Globus pallidus (tissue), 1 donor: ENCODE measurements around the gene DCLRE1B.

Experiments
- DNase-seq: peaks from one replicate; pipeline ENCODE4 v3.0.0-alpha.2; 2015; ENCODE audit warnings: low spot score

Gene DCLRE1B

DNA sequence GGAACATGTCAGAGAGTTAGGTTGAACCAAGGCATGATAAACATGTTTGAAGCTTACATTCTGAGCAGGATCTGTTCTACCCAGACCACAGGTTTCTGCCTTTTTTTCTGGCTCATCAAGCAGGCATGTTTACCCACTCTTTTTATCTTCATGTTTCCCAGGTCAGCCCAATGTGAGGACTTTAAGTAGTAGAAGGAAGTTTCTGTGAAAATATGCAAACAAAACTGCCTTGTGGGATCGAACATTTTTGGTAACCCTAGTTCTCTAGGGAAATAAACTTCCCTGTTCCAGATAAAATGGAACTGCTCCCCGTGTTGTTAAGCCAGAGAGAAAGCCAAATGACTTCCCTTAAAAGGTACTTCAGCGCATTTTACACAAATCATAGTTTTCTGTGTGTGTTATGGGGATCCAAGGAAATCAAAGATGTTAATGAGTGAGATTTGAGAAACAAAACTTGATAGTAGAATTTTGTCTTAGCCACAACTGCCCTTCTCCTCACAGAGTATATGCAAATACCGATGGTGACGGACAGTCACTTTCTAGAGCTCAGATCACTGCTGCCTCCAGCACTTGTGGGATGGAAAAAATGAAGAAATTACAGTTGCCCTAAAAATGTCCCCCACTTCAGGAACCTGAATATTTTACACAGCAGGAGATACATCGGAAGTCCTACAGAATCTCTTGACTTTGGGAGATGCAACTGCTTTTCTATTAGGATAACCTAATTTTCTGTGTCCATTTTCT, 23.2 kb downstream of the DCLRE1B start:
- DNase-seq, result peak; percentile 37

GRCh38 chr1:113928941-113929749, 24.0 kb downstream of the DCLRE1B start, which contains the start of gene HIPK1:
Gene HIPK1 (plus strand): TSS chr1:113929324.
- DNase-seq, result peak; percentile 92

GRCh38 chr1:113929750-113930498, 24.8 kb downstream of the DCLRE1B start:
- peak; percentile 47 for DNase-seq

DNA sequence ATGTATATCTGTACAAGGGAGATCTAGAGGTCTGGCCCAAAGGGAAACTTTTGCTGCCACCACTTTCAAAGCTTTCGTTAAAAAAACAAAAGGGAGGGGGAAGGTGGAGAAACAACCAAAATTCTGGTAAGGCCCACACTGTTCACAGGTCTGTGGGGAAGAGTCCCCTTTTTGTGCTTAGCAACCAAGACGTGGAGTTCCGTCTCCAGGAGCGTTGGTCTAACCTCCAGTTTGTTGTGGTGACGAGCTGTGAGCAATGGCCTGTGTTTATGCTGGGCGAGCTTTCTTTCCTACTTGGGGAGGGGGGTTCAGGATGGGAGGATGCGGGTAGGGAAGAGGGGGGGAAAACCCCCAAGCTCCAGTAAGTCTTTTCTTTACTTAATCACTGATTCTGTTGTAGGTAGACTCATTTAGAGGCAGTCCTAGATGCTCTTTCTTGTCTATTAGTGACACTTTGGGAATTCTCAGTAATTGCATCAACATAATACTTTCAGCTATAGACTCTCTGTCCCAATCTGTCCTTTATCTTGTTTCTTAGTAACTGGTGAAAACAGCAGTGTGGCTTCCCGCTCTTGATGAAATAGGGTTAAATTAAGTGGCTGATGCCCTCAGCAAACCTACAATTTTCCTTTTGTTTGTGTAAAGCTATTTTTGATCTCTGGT, 25.5 kb downstream of the DCLRE1B start:
- DNase-seq, result peak; percentile 13

DNA sequence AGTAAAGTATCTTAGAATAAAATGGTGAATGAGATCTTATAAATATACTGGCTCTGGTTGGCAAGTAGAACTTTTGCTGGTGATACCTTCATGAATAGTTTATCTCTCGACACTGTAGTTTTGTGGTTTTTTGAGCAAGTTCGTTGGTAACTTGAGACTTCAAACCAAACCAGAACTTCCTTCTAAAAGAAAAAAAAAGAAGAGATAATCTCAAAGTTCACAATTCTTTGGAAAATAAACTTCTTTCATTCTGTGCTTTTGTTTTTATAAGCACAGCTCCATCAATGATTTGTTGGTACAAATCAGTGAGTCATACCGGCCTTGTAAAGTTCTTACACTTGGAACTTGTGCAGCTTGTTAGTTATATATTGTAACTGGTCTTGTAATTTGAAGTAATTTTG, 26.3 kb downstream of the DCLRE1B start:
- no peak for DNase-seq

DNA sequence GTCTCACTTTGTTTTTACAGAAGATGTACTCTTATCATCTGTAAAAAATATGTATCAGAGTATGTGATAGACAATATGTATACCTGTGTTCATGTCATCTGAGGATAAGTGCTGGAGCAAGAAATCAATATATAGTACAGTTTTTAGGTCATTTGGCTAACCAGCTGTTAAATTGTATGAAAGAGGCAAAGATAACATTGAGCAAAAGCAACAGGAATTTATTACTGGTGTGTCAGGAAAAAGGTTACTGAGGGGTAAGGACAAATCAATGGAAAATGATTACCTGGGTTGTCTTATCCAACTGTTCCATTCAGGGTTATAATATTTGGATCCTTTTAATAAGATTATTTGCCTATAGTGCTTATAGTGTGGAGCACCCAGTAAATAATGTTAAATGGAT, 28.9 kb downstream of the DCLRE1B start:
- no peak for DNase-seq

- no peak for DNase-seq
These were observed 29.5 kb downstream of the DCLRE1B start for GRCh38 chr1:113934511-113935055.

- DNase-seq, result no peak
These were observed 30.1 kb downstream of the DCLRE1B start for GRCh38 chr1:113935176-113935575.

- no peak for DNase-seq
These were observed 30.8 kb downstream of the DCLRE1B start for GRCh38 chr1:113935970-113936369.

GRCh38 chr1:113937146-113937545, 32.0 kb downstream of the DCLRE1B start:
- DNase-seq, result no peak

- DNase-seq, result no peak
These were observed 33.1 kb downstream of the DCLRE1B start for GRCh38 chr1:113938192-113938591.

DNA sequence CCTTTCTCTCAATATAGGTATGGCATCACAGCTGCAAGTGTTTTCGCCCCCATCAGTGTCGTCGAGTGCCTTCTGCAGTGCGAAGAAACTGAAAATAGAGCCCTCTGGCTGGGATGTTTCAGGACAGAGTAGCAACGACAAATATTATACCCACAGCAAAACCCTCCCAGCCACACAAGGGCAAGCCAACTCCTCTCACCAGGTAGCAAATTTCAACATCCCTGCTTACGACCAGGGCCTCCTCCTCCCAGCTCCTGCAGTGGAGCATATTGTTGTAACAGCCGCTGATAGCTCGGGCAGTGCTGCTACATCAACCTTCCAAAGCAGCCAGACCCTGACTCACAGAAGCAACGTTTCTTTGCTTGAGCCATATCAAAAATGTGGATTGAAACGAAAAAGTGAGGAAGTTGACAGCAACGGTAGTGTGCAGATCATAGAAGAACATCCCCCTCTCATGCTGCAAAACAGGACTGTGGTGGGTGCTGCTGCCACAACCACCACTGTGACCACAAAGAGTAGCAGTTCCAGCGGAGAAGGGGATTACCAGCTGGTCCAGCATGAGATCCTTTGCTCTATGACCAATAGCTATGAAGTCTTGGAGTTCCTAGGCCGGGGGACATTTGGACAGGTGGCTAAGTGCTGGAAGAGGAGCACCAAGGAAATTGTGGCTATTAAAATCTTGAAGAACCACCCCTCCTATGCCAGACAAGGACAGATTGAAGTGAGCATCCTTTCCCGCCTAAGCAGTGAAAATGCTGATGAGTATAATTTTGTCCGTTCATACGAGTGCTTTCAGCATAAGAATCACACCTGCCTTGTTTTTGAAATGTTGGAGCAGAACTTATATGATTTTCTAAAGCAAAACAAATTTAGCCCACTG, 35.5 kb downstream of the DCLRE1B start:
- no peak for DNase-seq

- no peak for DNase-seq
These were observed 36.1 kb downstream of the DCLRE1B start for GRCh38 chr1:113941245-113941559.

DNA sequence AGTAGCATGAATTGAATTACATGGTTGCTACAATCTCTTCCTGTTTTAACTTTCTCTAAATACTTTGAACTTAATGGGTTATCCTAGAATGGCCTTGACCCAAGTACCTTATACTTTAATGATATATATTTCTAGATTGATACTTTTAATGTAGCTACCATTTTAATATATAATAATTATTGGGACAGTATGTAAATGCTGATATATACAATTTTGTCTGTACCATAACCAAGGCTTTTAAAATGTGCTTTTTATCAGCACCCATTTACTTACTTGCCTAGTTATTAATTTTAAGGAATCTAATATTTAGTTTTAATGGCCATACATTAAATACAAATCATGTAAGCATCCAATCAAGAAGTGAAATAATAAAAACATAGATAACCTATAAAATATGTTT, 37.4 kb downstream of the DCLRE1B start:
- no peak for DNase-seq

GRCh38 chr1:113943028-113943811, 38.1 kb downstream of the DCLRE1B start:
- DNase-seq, result no peak

GRCh38 chr1:113945329-113945728, 40.2 kb downstream of the DCLRE1B start:
- no peak for DNase-seq

- no peak for DNase-seq
These were observed 41.0 kb downstream of the DCLRE1B start for GRCh38 chr1:113946112-113946511.

DNA sequence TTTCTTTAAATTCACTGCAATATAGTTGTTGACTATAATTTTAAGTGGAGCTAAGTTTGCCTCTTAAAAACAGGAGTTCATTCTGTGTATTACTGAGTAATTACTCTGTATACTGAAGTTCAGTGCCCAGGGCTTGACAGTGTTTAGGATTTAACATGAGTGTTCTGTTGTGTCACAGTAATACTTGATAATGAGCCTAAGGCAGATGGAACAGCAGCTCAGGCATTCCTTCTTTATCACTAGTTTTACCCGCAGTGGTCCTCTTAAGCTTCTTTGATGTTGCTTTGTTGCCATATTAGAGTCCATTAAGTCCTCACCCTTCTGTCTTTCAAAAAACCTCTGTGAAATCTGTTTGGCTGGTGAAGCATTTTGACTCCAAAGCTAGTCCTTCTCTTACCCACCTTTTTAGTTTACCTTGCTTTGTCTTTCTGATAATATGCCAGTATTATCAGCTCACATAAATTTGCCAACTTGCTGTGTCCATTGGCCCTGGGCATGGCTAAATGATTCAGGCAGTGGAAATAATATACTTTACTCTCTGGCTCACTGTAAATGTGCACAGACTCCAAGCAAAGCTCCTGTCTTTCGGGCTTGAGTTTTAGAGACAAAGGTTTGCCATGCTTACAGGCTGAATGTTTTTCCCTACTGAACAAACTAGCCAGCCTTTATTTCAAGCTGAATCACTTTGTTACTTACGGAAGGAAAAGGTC, 41.7 kb downstream of the DCLRE1B start:
- DNase-seq, result no peak

GRCh38 chr1:113947388-113948107, 42.4 kb downstream of the DCLRE1B start:
- no peak for DNase-seq
